Left cardiac atrium (tissue), 4 donors: ENCODE data around the gene QRICH1. TPM values are rescaled to one million over a fixed set of nuclear protein-coding genes. Genes with fewer than 3 reads are reported as not detected.
A peak's percentile ranks its signal among the peaks of the same experiment; 100 is the strongest.

Source experiments
- ATAC-seq, 2 donors: fragments of 200-7000 bp; cut with Tn5 transposase; one replicate each; pipeline ENCODE4 v1.9.1; 2020; ENCODE audit warnings: mild to moderate bottlenecking in 2 of 2, moderate library complexity in 2 of 2
- DNase-seq: peaks from one replicate; pipeline ENCODE4 v3.0.0-alpha.2; 2020
- intact Hi-C, 2 donors: fragments of 100-400 bp; cut with DNase I; formaldehyde crosslinking; loops; one replicate each; pipeline versions ENCODE4 v1.14.1 to v1.15.1; 2022 to 2023
- total RNA-seq, 2 donors: library from RNA; stranded (reverse); fragmentation: NEBNext Ultra II Directional; extraction: Animal tissue kit (Norgen Biotek cat#: 25700); gene quantifications; one replicate each; pipeline ENCODE4 v1.2.1, GENCODE V29; 2021
- donor health status: DM: no; HTN: yes; CAD: no.
- donor health status: DM: no; HTN: yes; CAD: no; lungs with severe emphysema.
- donor health status: DM: yes; HTN: yes; CAD: no.
- donor health status: Dilated cardiomyopathy.

Gene QRICH1
- total RNA-seq, 2 donors from 2014 or later, result 50.4 to 59.9 TPM

DNA sequence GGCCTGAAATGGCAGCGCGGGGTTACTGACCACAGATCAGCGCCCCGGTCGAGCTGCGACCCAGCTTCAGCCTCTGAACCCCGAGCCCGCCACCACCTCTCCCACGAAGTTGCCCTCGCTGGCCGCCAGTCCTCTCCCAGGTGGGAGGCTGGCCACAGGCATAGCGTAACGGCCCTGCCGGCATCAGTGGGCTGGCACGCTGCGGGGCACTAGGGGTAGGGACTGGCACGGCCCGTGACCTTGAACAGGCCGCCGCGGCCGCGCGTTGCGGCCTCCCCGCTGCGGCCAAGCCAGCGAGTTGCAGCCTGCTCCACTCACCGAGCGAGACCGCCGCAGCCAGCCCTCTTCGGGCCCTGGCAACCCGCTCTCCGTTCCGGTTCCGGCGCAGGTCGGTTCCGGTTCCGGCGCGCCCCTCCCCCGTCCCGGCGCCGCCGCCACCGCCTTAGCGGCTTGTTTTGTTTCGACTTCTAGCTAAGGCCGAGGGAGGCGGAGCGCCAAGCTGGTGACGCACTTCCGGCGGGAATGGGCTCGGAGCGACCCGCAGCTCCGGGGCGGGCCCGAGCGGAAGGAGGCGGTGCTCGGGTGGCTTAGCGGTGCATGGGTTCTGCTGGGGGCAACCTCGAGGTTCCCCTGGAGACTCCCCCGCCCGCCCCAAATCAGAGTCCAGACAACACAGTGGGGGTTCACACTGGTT lies 26.7 kb upstream of the QRICH1 start, which contains the start of gene USP19:
USP19 (minus strand) TSS at position 386 of the 694 bp plus-strand sequence. CDS start 1,678 bp downstream, outside the sequence.
- peak; percentile 96 for DNase-seq
- intact Hi-C loops, result no loop called here
- peak; percentile 93 to 94 for ATAC-seq

DNA sequence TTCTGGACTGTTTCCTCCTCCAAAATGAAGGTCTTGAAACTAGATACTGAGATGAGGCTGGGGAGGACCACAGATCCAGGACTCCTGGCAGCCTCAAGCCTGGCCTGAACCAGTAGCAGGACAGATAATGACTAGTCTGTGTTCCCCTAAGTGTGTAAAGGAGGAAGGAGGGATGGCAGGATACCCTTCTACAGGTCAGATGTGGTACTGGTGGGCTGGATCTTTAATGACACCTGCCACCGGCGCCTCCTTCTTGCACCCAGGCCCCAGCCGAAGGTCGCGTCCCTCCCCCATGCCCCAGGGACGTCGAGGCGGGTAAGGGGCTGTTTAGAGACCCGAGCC lies 26.2 kb upstream of the QRICH1 start:
- DNase-seq, result no peak
- ATAC-seq, result peak in 1 of 2 donors; percentile 2
- intact Hi-C loops, result no loop called here

DNA sequence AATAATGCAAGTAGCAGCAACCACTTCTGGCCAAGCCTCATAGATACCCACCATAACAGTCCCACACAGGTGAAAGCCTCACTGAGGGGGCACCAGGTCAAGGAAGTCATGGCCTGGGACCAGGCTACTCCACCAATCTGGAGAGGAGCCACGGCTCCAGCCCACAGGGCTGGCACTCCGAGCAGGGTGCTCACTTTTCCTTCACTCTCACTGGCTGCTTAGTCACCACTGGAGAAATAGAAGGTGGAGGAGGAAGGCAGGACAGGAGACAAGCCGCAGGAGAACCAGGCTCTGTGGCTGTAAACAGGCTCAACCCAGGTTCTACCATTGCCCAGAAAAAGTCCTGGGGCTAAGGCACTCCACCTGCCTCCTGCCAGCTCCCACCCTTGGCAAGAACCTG lies 25.6 kb upstream of the QRICH1 start:
- no peak for DNase-seq
- ATAC-seq, result no peak

DNA sequence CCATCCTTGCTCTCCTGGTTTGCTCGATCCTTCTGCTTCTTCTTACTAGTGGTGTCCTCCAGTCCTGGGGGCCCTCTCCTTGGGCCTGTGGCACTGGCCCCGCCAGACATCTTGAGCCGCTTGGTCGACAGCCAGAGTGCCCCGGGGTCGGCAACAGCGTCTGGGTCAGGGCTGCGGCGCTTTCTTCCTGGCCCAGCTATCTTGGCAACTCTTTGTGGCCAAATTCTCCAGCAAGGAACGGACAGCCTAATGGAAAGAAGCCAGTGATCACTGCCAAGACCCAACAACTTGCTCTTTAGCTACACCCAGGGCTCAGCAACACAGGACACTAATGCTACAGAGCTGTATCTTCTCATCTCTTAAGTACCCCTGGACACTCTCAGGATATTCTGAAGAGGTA lies 25.2 kb upstream of the QRICH1 start:
- no peak for ATAC-seq
- intact Hi-C loops, result no loop called here
- no peak for DNase-seq

More for the DNA sequence above, 25.6 kb upstream of the QRICH1 start:
- intact Hi-C loops, result no loop called here

DNA sequence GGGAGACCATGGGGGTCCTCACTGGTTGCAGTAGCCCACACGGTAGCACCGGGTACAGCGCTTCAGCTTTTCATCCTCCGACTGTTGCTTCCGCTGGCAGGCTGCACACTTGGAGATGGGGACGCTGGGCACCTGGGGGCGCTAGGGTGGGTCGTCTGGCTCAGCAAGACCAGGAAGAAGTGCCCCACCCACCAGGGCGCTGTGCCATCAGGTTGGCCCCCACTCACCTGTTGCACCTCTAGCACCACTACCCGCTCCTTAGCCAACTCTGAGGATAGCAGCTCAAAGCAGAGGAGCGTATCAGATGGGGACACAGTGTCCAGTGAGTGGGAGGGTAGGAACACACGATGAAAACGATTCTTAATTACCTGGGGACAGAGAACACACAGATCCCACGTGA lies 18.4 kb upstream of the QRICH1 start:
- no peak for DNase-seq
- intact Hi-C loops, result no loop called here
- ATAC-seq, result no peak

DNA sequence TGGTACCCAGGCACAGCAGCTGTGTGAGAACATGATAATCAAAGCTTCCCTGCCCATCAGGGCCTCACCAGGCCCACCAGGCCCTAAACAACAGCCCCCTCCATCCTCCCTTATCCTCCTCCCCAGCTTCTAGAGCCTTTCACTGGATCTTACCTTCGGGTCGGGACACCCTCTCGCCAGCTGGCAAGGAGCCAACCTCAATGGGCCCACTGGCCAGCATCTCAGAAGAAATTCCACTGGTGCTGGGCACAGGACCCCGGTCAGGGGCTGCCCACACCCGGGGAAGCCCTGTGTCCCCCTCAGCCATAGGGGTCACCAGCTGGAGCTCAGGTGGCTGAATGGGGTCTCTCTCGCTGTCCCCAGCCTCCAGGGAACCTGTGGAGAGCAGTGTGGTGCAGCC lies 17.5 kb upstream of the QRICH1 start:
- intact Hi-C loops, result no loop called here
- ATAC-seq (no peak), DNase-seq (no peak)

DNA sequence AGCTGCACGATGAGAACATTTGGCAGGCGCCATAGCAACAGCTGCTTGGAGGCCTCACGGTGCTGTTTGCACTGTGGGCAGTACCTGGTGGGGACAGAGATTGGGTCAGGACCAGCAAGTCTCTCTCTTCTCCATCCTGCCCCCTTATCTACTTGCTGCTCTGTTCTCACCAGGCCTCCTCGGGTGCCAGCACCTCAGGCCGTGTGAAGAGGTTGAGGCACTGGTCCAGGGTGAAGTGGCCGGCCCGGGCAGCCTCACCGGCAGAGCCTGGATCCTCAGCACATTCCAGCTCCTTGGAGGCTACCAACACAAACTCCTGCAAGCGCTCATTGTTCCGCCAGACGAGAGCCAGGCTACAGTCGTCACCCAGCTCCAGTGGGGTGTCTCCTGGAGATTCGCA lies 16.9 kb upstream of the QRICH1 start:
- DNase-seq (no peak), ATAC-seq (no peak)
- intact Hi-C loops, result no loop called here

DNA sequence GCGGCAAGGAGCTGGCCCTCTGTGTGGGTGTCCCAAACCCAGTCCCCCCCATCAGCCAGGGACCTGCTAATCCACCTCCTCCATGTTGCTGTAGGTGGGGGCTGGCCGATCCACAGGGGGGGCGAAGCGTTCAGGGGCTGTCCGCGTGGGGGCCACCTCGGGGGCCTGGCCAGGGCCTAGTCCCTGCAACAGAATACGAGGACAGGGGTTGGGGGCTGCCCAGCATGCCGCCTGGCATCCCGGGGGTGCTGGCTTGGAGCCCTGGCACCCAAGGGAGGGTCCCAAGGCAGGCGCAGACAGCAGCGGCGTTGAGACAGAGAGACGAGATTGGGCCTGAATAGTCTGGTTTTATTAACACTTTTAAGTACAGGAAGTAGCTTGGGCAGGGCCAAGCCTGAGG lies 14.5 kb upstream of the QRICH1 start:
- no peak for DNase-seq
- ATAC-seq, result no peak
- intact Hi-C loops, result no loop called here

DNA sequence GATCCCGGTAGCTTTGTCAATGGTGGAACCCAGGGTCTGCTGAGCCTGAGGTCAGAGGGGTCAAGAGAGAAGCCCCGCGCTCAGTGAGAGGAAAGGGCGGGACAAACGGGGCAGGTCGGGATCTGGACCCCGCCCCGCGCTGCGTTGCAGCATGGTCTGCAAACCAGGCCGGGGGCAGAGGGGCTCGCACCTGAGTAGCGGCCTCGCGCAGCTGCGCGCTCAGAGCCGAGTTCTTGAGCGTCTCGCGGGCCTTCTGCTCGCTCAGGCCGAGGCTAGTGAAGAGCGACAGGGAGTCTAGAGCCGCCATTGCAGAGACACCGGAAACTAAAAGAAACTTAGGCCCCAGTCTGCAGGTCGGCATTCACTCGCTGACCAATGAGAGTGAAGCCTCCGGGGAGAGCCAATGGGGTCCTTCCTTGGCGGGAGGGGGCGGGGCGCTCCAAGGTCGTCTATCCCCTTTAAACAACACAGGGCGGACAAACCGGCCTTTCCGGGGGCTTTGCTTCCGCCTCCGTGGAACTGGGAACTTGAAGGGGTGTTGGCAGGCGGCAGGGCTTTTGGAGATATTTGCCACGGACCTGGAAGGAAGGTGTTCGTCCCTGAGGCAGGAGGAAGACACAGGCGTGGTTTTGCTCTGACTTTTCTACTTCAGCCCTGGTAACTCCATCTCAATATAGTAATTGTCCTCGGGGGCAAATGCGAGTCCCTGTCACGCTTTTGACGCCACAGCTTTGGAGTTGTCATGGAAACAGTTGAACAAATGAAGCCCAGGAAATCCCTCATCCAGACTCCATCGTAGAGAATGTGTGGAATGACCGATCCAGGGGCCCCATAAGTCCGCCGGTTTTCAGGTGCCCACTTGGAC lies 10.8 kb upstream of the QRICH1 start, which contains the start of gene QARS1:
QARS1 (minus strand) TSS at position 331 of the 865 bp plus-strand sequence; CDS start at position 307, 24 bp downstream.
- DNase-seq (peak; percentile 96), ATAC-seq (peak; percentile 99)
- intact Hi-C loops, result no loop called here

DNA sequence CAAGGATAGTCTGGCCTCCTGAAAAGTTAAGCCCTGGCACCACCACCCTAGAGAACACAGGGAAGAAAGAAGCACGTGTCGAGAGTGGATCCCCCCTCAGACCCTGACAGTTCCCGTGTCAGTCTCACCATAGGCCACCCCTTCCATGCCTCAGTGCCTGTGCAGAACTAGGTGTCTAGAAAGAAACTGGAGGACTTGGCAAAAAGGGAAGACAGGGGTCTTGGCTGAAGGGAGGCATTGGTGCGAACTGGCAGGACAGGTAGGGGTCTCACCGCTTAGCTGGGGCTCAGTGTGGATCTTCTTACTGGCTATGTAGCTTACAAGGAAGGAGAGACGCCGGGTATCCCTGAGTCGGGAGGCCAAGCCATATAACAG lies 10.2 kb upstream of the QRICH1 start:
- intact Hi-C loops, result no loop called here
- no peak for ATAC-seq
- no peak for DNase-seq

DNA sequence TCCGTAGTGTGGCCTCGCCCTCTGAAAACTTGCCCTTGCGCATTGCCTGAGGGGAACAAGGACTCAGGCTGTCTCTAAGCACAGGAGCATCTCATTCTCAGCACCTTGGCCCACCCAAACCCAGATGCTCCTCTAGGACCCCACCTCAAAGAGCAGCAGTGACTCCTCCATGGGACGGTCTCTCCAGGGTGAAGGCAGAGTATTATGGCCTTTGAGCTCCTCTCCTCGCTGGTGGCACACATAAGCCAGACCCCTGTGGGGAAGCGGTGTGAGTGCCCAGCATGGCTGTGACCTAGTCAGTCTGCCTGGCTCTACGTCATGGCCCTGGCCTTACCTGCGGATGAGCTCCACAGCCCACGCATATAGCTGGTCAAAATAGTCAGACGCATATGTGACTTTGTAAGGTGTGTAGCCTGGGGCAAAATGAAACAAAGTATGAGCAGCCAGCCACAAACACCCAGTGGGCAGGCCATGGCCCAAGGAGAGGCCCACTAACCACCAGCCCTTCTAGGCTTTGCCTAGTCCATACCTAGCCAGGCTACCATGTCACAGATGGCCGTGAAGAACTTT lies 6.3 kb upstream of the QRICH1 start:
- intact Hi-C loops, result no loop called here
- ATAC-seq (no peak), DNase-seq (peak; percentile 2)

DNA sequence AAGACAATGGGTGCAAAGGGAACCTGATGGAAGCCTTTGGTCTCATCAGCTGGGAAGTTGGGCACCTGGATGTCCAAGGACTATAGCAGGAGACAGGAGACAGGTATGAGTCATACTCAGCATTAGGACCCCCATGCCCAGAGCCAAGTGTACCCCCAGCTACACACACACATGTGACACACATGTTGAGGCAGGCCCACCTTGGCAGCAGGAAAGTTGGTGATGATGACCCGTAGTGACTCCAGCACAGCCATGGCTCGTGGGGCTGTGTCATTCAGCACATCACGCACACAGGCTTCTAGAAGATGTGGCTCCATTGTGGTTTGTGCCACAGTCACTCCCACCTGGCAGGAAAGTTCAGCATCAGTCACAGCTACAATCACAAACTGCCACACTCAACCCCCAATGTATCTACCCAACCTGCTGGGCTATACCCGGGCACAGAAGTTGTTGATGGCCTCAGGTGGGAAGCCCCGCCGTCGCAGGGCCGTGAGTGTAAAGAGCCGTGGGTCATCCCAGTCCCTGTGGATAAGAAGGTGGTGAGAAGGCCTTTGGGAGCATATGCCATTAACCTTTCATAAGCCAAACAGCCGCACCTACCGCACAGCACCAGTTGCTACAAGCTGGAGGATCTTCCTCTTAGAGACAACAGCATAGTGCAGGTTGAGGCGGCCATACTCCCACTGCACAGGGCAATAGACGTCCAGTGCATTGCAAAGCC lies 5.2 kb upstream of the QRICH1 start:
- ATAC-seq (no peak), DNase-seq (peak; percentile 8)
- intact Hi-C loops, result no loop called here

DNA sequence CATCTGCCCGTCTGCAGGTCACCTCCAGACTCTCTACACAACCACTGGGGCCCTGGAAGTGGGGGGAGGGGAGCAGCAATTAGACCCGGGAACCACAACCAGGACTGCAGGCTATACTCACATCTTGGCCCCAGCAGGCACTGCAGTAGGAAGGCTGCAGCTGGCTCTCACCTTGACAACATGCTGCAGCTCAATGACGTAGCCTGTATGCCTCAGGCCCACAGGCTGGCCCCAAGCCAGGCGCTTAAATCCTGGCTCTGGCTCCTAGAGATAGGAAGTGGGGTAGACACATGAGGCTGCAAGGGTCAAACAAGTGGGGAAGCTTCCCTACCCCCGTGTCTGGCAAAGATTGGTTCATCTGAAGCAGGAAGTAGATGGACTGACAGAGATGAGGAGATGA lies 4.6 kb upstream of the QRICH1 start:
- no peak for ATAC-seq
- DNase-seq, result peak; percentile 33
- intact Hi-C loops, result no loop called here

DNA sequence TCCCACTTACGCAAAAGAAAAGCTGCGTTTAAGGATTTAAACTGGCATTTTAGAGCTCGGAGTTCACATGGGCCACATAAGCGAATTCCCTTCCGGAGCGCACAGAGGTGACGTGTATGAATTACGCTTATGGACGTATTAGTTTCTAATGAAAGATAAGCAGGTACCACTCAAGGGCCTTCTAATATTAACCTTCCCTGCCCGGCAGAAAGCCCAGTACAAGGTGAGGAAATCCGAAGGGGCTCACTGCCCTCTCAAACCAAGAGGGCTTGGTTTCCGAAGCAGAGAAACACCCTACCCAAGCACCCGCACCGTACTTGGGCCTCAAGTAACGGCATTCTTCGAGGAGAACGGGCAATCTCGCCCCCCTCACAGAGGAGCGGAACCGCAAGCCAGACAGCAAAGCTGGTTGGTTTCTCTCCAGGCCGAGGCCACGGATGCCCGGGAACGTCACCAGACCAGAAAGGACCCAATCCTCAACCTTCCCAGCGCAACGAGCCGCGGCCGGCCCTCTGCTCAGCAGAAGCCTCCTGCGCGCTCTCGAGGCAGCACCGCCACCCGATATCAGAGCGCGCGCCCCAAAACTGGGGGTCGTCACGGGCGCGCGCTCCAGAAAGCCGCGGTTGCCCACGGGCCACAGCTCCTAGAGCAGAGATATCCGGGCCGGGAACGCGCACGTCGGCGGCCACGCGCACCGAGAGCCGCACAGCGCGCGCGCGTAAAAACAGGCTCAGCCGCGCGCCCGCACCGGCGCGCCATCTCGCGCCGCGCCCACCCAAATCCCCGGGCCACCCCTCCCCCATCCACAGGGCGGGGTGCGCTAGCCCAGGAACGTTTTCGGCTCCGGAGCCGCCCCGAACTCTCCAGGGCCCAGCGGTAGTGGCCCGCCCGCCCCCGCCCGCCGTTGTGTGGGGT lies 676 bp downstream of the QRICH1 start:
- ATAC-seq (peak; percentile 55 to 67), DNase-seq (peak; percentile 86)
- intact Hi-C loops, result no loop called here

DNA sequence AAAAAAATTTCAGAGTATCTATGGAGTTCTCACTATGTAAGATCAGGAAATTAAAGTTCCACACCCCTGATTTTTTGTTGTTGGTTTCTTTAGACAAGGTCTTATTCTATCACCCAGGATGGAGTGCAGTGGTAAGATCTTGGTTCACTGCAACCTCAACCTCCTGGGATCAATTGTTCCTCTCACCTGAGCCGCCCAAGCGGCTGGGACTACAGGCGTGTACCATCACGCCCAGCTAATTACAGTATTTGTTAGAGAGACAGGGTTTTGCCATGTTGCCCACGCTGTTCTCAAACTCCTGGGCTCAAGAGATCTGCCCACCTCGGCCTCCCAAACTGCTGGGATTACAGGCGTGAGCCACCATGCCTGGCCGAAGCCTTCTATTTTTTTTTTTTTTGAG lies 12.4 kb downstream of the QRICH1 start:
- DNase-seq (no peak), ATAC-seq (no peak)
- intact Hi-C loops, result no loop called here

DNA sequence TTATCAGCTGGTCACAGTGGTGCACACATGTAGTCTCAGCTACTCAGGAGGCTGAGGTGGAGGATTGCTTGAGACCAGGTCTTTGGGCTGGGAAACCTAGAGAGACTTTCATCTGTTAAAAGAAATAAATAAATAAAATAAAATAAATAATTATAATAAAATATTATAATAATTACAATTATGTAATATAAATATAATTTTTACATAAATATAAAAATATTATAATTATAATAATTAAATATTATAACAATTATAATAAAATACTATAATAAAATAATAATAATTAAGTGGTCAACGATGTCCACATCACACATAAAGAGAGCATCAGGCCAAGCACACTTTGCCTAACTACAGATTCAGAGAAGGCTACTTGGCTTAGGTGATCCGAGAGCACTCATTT lies 14.6 kb downstream of the QRICH1 start:
- intact Hi-C loops, result no loop called here
- ATAC-seq, result no peak

DNA sequence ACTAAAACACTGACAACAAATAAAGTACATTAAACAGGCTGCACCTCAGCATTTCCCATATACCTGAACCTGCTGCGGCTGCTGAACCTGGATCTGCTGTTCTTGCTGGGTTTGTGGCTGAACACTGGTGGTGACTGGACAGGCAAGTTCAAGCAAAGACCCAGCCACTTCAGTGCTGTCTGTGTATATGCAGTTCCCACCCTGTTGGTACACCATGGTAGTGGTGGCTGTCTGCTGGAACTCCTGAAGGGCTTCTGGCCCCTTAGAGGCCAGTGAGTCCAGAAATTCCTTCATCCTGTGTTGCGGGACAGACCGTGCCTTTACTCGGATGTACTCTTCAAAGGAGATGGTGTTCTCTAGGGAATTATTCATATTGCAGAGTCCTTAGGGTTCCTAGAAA lies 17.2 kb downstream of the QRICH1 start:
- ATAC-seq (no peak), DNase-seq (no peak)
- intact Hi-C loops, result no loop called here

More for the DNA sequence above, 14.6 kb downstream of the QRICH1 start:
- DNase-seq, result no peak

DNA sequence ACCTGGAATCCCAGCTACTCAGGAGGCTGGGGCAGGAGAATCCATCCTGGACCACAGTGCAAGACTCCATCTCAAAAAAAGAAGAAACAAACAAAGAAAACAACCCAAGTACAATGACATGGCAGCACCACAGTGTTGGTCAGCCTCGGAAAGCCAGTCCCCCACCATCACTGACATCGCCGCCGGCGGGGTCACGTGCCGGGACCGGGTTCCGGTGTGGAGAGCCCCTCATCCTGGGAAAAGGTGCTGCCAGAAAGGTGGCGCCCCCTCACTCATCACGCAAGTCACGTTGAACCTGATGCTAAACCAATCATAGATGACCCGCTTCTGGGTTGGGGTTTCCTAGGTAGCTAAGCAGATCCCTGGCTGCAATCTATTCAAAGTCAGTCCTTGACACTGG lies 17.8 kb downstream of the QRICH1 start:
- intact Hi-C loops, result no loop called here
- ATAC-seq (no peak), DNase-seq (no peak)

DNA sequence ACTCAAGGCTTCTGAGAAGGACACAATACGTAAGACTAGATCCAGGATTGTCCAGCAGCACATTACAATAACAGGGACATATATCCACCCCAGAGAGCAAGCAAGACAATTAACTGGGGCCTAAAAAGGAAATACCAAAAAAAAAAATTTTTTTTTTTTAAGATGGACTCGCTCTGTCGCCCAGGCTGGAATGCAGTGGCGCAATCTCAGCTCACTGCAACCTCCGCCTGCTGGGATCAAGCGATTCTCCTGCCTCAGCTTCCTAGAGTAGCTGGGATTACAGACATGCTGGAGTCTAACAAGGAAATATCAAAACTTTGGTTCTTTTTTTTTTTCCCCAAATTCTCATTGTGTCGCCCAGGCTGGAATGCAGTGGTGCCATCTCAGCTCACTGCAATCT lies 35.9 kb downstream of the QRICH1 start:
- intact Hi-C loops, result no loop called here
- no peak for ATAC-seq
- DNase-seq, result no peak
